SK-N-SH treated with all-trans-retinoic acid at 6 μM for 48 hours (cell line): Measurements from ENCODE around the gene CAND1.

ENCODE experiments used
- ATAC-seq: fragments of 200-7000 bp; cut with Tn5 transposase; 3 replicates; pipeline ENCODE4 v1.9.1; 2020; ENCODE audit warnings: mild to moderate bottlenecking, moderate library complexity
- ARNTL ChIP-seq: fragments of 450-650 bp; formaldehyde crosslinking; IDR thresholded peaks from 2 replicates; pipeline ENCODE4 v1.5.0; 2020; ENCODE audit warnings: low read depth, mild to moderate bottlenecking, moderate library complexity, borderline replicate concordance
- BACH2 ChIP-seq: fragments of 250-450 bp; sonication (Bioruptor Pico); IDR thresholded peaks from 2 replicates; pipeline ENCODE4 v1.9.0; 2021; ENCODE audit warnings: mild to moderate bottlenecking, borderline replicate concordance
- CSDC2 ChIP-seq: fragments of 250-450 bp; sonication (Bioruptor Pico); IDR thresholded peaks from 2 replicates; pipeline ENCODE4 v1.5.0; 2020; ENCODE audit warnings: mild to moderate bottlenecking, moderate library complexity
- ESRRG ChIP-seq: fragments of 250-450 bp; sonication (Bioruptor Pico); IDR thresholded peaks from 2 replicates; pipeline ENCODE4 v1.6.1; 2021; ENCODE audit warnings: mild to moderate bottlenecking
- GLIS3 ChIP-seq: fragments of 250-450 bp; sonication (Bioruptor Pico); IDR thresholded peaks from 2 replicates; pipeline ENCODE4 v1.5.0; 2020; ENCODE audit warnings: mild to moderate bottlenecking, moderate library complexity
- OSR1 ChIP-seq: fragments of 250-450 bp; sonication (Bioruptor Pico); IDR thresholded peaks from 2 replicates; pipeline ENCODE4 v1.8.0; 2022; ENCODE audit warnings: moderate library complexity, mild to moderate bottlenecking, inconsistent platforms
- PPARA ChIP-seq: fragments of 250-450 bp; sonication (Bioruptor Pico); IDR thresholded peaks from 2 replicates; pipeline ENCODE4 v1.5.0; 2020; ENCODE audit warnings: mild to moderate bottlenecking, borderline replicate concordance
- RARB ChIP-seq: fragments of 250-450 bp; sonication (Bioruptor Pico); IDR thresholded peaks from 2 replicates; pipeline ENCODE4 v1.8.0; 2021; ENCODE audit warnings: mild to moderate bottlenecking, moderate library complexity
- SNAI2 ChIP-seq: fragments of 250-450 bp; sonication (Bioruptor Pico); IDR thresholded peaks from 2 replicates; pipeline ENCODE4 v1.5.0; 2020; ENCODE audit warnings: mild to moderate bottlenecking, moderate library complexity
- TCF4 ChIP-seq: fragments of 250-450 bp; sonication (Bioruptor Pico); IDR thresholded peaks from 2 replicates; pipeline ENCODE4 v1.8.0; 2021; ENCODE audit warnings: mild to moderate bottlenecking, moderate library complexity, borderline replicate concordance
- TOX ChIP-seq: fragments of 250-450 bp; sonication (Bioruptor Pico); IDR thresholded peaks from 2 replicates; pipeline ENCODE4 v1.8.0; 2021; ENCODE audit warnings: mild to moderate bottlenecking, moderate library complexity, borderline replicate concordance
- ZC3H10 ChIP-seq: fragments of 250-450 bp; sonication (Bioruptor Pico); IDR thresholded peaks from 2 replicates; pipeline ENCODE4 v1.5.1; 2021; ENCODE audit warnings: mild to moderate bottlenecking, moderate library complexity
- ZFP3 ChIP-seq: fragments of 250-450 bp; sonication (Bioruptor Pico); IDR thresholded peaks from 2 replicates; pipeline ENCODE4 v1.5.0; 2020; ENCODE audit warnings: mild to moderate bottlenecking, moderate library complexity
- ZFP30 ChIP-seq: fragments of 450-650 bp; formaldehyde crosslinking; IDR thresholded peaks from 2 replicates; pipeline ENCODE4 v1.5.0; 2022; ENCODE audit warnings: mild to moderate bottlenecking, moderate library complexity
- ZNF565 ChIP-seq: fragments of 450-650 bp; formaldehyde crosslinking; conservative IDR thresholded peaks from 2 replicates; pipeline ENCODE4 v1.5.0; 2020; ENCODE audit warnings: low read depth, mild to moderate bottlenecking, moderate library complexity
- ZNF70 ChIP-seq: fragments of 450-650 bp; formaldehyde crosslinking; IDR thresholded peaks from 2 replicates; pipeline ENCODE4 v1.5.0; 2020; ENCODE audit warnings: mild to moderate bottlenecking, moderate library complexity
- ZNF8 ChIP-seq: fragments of 450-650 bp; formaldehyde crosslinking; IDR thresholded peaks from 2 replicates; pipeline ENCODE4 v1.5.0; 2020; ENCODE audit warnings: mild to moderate bottlenecking, moderate library complexity
- TF ChIP-seq, protein P1 (sequence below): fragments of 250-450 bp; sonication (Bioruptor Pico); IDR thresholded peaks from 2 replicates; pipeline ENCODE4 v1.8.0; 2021; ENCODE audit warnings: low read depth, mild to moderate bottlenecking, moderate library complexity, borderline replicate concordance
- TF ChIP-seq, protein P2 (sequence below): fragments of 250-450 bp; sonication (Bioruptor Pico); IDR thresholded peaks from 2 replicates; pipeline ENCODE4 v1.5.1; 2020; ENCODE audit warnings: low read depth, mild to moderate bottlenecking, moderate library complexity
- TF ChIP-seq, protein P3 (sequence below): fragments of 250-450 bp; sonication (Bioruptor Pico); IDR thresholded peaks from 2 replicates; pipeline ENCODE4 v1.8.0; 2020; ENCODE audit warnings: mild to moderate bottlenecking, moderate library complexity, borderline replicate concordance
- TF ChIP-seq, protein P4 (sequence below): fragments of 250-450 bp; sonication (Bioruptor Pico); IDR thresholded peaks from 2 replicates; pipeline ENCODE4 v1.5.0; 2020; ENCODE audit warnings: mild to moderate bottlenecking, moderate library complexity

Gene CAND1

DNA sequence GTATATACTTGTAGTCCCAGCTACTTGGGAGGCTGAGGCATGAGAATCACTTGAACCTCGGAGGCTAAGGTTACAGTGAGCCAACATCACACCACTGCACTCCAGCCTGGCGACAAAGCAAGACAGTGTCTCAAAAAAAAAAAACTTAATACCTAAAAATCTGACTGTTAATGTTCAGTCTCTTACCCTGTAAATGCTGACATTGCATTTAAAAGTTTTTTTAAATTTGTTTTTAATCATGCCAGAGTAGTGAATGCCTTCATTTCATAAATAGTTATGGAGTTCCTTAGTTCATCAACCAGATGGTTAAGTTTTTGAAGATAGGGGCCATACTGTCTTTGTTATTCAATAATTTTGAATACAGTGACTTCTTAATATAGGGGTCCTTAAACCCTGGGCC lies 21.2 kb downstream of the CAND1 start:
- ATAC-seq: no peak
- TF ChIP-seq OSR1 (no peak), TOX (no peak), ARNTL (CRISPR knock-in tag) (no peak)
- TF ChIP-seq, protein P1, sequence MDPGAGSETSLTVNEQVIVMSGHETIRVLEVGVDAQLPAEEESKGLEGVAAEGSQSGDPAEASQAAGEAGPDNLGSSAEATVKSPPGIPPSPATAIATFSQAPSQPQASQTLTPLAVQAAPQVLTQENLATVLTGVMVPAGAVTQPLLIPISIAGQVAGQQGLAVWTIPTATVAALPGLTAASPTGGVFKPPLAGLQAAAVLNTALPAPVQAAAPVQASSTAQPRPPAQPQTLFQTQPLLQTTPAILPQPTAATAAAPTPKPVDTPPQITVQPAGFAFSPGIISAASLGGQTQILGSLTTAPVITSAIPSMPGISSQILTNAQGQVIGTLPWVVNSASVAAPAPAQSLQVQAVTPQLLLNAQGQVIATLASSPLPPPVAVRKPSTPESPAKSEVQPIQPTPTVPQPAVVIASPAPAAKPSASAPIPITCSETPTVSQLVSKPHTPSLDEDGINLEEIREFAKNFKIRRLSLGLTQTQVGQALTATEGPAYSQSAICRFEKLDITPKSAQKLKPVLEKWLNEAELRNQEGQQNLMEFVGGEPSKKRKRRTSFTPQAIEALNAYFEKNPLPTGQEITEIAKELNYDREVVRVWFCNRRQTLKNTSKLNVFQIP (CRISPR knock-in tag): no peak
- TF ChIP-seq, protein P2, sequence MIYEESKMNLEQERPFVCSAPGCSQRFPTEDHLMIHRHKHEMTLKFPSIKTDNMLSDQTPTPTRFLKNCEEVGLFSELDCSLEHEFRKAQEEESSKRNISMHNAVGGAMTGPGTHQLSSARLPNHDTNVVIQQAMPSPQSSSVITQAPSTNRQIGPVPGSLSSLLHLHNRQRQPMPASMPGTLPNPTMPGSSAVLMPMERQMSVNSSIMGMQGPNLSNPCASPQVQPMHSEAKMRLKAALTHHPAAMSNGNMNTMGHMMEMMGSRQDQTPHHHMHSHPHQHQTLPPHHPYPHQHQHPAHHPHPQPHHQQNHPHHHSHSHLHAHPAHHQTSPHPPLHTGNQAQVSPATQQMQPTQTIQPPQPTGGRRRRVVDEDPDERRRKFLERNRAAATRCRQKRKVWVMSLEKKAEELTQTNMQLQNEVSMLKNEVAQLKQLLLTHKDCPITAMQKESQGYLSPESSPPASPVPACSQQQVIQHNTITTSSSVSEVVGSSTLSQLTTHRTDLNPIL: no peak

- TF ChIP-seq, protein P3, sequence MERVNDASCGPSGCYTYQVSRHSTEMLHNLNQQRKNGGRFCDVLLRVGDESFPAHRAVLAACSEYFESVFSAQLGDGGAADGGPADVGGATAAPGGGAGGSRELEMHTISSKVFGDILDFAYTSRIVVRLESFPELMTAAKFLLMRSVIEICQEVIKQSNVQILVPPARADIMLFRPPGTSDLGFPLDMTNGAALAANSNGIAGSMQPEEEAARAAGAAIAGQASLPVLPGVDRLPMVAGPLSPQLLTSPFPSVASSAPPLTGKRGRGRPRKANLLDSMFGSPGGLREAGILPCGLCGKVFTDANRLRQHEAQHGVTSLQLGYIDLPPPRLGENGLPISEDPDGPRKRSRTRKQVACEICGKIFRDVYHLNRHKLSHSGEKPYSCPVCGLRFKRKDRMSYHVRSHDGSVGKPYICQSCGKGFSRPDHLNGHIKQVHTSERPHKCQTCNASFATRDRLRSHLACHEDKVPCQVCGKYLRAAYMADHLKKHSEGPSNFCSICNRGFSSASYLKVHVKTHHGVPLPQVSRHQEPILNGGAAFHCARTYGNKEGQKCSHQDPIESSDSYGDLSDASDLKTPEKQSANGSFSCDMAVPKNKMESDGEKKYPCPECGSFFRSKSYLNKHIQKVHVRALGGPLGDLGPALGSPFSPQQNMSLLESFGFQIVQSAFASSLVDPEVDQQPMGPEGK (CRISPR knock-in tag): no peak
- TF ChIP-seq PPARA (CRISPR knock-in tag): no peak
- no peak for TF ChIP-seq SNAI2
- TF ChIP-seq, protein P1 (CRISPR knock-in tag): no peak
- TF ChIP-seq OSR1: no peak
- TF ChIP-seq BACH2 (CRISPR knock-in tag): no peak
- no peak for TF ChIP-seq ZC3H10 (CRISPR knock-in tag)
- no peak for TF ChIP-seq CSDC2 (CRISPR knock-in tag)
- TF ChIP-seq TCF4: no peak
- no peak for TF ChIP-seq ZFP3
- TF ChIP-seq ESRRG: no peak
- TF ChIP-seq, protein P4, sequence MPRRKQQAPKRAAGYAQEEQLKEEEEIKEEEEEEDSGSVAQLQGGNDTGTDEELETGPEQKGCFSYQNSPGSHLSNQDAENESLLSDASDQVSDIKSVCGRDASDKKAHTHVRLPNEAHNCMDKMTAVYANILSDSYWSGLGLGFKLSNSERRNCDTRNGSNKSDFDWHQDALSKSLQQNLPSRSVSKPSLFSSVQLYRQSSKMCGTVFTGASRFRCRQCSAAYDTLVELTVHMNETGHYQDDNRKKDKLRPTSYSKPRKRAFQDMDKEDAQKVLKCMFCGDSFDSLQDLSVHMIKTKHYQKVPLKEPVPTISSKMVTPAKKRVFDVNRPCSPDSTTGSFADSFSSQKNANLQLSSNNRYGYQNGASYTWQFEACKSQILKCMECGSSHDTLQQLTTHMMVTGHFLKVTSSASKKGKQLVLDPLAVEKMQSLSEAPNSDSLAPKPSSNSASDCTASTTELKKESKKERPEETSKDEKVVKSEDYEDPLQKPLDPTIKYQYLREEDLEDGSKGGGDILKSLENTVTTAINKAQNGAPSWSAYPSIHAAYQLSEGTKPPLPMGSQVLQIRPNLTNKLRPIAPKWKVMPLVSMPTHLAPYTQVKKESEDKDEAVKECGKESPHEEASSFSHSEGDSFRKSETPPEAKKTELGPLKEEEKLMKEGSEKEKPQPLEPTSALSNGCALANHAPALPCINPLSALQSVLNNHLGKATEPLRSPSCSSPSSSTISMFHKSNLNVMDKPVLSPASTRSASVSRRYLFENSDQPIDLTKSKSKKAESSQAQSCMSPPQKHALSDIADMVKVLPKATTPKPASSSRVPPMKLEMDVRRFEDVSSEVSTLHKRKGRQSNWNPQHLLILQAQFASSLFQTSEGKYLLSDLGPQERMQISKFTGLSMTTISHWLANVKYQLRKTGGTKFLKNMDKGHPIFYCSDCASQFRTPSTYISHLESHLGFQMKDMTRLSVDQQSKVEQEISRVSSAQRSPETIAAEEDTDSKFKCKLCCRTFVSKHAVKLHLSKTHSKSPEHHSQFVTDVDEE (CRISPR knock-in tag): no peak
- ATAC-seq: no peak
Observed at GRCh38 chr12:67299526-67299925, 30.4 kb downstream of the CAND1 start.

- no peak for ATAC-seq
- no peak for TF ChIP-seq ARNTL (CRISPR knock-in tag)
- TF ChIP-seq ZNF70 (CRISPR knock-in tag): no peak
- TF ChIP-seq TOX: no peak
- no peak for TF ChIP-seq RARB
- TF ChIP-seq CSDC2 (CRISPR knock-in tag): no peak
- TF ChIP-seq, protein P3 (CRISPR knock-in tag): no peak
- no peak for TF ChIP-seq OSR1
- TF ChIP-seq, protein P2: no peak
- no peak for TF ChIP-seq BACH2 (CRISPR knock-in tag)
- no peak for TF ChIP-seq ZFP30 (CRISPR knock-in tag)
- no peak for TF ChIP-seq ESRRG
- TF ChIP-seq ZFP3: no peak
- TF ChIP-seq GLIS3 (CRISPR knock-in tag): no peak
- no peak for TF ChIP-seq PPARA (CRISPR knock-in tag)
- no peak for TF ChIP-seq ZNF565 (CRISPR knock-in tag)
- TF ChIP-seq, protein P4 (CRISPR knock-in tag): no peak
- TF ChIP-seq ZC3H10 (CRISPR knock-in tag): no peak
- TF ChIP-seq ZNF8 (CRISPR knock-in tag): no peak
Observed at GRCh38 chr12:67299926-67300325, 30.8 kb downstream of the CAND1 start.
